ENCODE data around the gene SLC25A47.

- TF ChIP-seq, protein P1, sequence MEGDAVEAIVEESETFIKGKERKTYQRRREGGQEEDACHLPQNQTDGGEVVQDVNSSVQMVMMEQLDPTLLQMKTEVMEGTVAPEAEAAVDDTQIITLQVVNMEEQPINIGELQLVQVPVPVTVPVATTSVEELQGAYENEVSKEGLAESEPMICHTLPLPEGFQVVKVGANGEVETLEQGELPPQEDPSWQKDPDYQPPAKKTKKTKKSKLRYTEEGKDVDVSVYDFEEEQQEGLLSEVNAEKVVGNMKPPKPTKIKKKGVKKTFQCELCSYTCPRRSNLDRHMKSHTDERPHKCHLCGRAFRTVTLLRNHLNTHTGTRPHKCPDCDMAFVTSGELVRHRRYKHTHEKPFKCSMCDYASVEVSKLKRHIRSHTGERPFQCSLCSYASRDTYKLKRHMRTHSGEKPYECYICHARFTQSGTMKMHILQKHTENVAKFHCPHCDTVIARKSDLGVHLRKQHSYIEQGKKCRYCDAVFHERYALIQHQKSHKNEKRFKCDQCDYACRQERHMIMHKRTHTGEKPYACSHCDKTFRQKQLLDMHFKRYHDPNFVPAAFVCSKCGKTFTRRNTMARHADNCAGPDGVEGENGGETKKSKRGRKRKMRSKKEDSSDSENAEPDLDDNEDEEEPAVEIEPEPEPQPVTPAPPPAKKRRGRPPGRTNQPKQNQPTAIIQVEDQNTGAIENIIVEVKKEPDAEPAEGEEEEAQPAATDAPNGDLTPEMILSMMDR (IDR thresholded peaks at IDR 0.05; ENCODE audit: low read depth, low read length, poor library complexity, severe bottlenecking), result no peak
- no peak for TF ChIP-seq EZH2phosphoT487 (IDR thresholded peaks at IDR 0.05; ENCODE audit: borderline replicate concordance, low read length)
These were observed 24.4 kb upstream of the SLC25A47 start for GRCh38 chr14:100298551-100299237.
